ENCODE data around the gene RIT2.

- TF ChIP-seq, protein P1, sequence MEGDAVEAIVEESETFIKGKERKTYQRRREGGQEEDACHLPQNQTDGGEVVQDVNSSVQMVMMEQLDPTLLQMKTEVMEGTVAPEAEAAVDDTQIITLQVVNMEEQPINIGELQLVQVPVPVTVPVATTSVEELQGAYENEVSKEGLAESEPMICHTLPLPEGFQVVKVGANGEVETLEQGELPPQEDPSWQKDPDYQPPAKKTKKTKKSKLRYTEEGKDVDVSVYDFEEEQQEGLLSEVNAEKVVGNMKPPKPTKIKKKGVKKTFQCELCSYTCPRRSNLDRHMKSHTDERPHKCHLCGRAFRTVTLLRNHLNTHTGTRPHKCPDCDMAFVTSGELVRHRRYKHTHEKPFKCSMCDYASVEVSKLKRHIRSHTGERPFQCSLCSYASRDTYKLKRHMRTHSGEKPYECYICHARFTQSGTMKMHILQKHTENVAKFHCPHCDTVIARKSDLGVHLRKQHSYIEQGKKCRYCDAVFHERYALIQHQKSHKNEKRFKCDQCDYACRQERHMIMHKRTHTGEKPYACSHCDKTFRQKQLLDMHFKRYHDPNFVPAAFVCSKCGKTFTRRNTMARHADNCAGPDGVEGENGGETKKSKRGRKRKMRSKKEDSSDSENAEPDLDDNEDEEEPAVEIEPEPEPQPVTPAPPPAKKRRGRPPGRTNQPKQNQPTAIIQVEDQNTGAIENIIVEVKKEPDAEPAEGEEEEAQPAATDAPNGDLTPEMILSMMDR (IDR thresholded peaks at IDR 0.05; ENCODE audit: poor library complexity, severe bottlenecking) = no peak
- TF ChIP-seq EZH2 (IDR thresholded peaks at IDR 0.05; ENCODE audit: borderline replicate concordance, insufficient read depth, low read length, poor library complexity, severe bottlenecking) (no peak), SMC3 (conservative IDR thresholded peaks at IDR 0.05; ENCODE audit: poor library complexity) (no peak)
These were observed 7.5 kb upstream of the RIT2 start for GRCh38 chr18:43122955-43123354.
